WTC11 (cell line): ENCODE measurements around the gene OLFM1. TPM values are rescaled to one million over a fixed set of nuclear protein-coding genes. Genes with fewer than 3 reads are reported as not detected.

ENCODE experiments used
- ATAC-seq: fragments of 200-7000 bp; cut with Tn5 transposase; 2 replicates; pipeline ENCODE4 v1.10.0; 2021; ENCODE audit warnings: mild to moderate bottlenecking, moderate library complexity
- CTCF ChIA-PET: fragments of 300-600 bp; sonication (Branson Sonifier 250); formaldehyde crosslinking; loops from one replicate; lab custom pipeline; 2021; ENCODE audit warnings: antibody characterized with exemption; lab: Charles Lee
- POLR2A ChIA-PET: fragments of 350-600 bp; sonication (Branson Sonifier 250); formaldehyde crosslinking; loops from one replicate; lab custom pipeline; 2021; ENCODE audit warnings: antibody characterized with exemption; lab: Charles Lee
- DNase-seq: peaks from one replicate; pipeline ENCODE4 v3.0.0; 2021; ENCODE audit warnings: low spot score
- H3K27ac Mint-ChIP-seq: 2 replicates; pipeline ENCODE4 v1.8.0; 2021; ENCODE audit warnings: mixed read lengths
- H3K27me3 Mint-ChIP-seq: 2 replicates; pipeline ENCODE4 v1.8.0; 2021; ENCODE audit warnings: low read depth, mild to moderate bottlenecking, moderate library complexity, mixed read lengths
- H3K36me3 Mint-ChIP-seq: 2 replicates; pipeline ENCODE4 v1.8.0; 2021; ENCODE audit warnings: mixed read lengths
- H3K4me1 Mint-ChIP-seq: 2 replicates; pipeline ENCODE4 v1.8.0; 2022; ENCODE audit warnings: mixed read lengths
- H3K4me3 Mint-ChIP-seq: 2 replicates; pipeline ENCODE4 v1.8.0; 2021; ENCODE audit warnings: mild to moderate bottlenecking, moderate library complexity, mixed read lengths
- H3K9me3 Mint-ChIP-seq: 2 replicates; pipeline ENCODE4 v1.8.0; 2021; ENCODE audit warnings: mixed read lengths
- ARID4B ChIP-seq: sonication (generic); formaldehyde crosslinking; IDR thresholded peaks from 2 replicates; pipeline ENCODE4 v1.8.0; 2023; ENCODE audit warnings: missing genetic modification reagents, mild to moderate bottlenecking, borderline replicate concordance
- ATF6 ChIP-seq: sonication (generic); formaldehyde crosslinking; IDR thresholded peaks from 2 replicates; pipeline ENCODE4 v1.8.1; 2023; ENCODE audit warnings: mild to moderate bottlenecking, missing genetic modification reagents
- CBFB ChIP-seq: sonication (generic); formaldehyde crosslinking; IDR thresholded peaks from 2 replicates; pipeline ENCODE4 v1.8.1; 2022; ENCODE audit warnings: mild to moderate bottlenecking, low read depth, missing genetic modification reagents
- CREB1 ChIP-seq: sonication (generic); formaldehyde crosslinking; IDR thresholded peaks from 2 replicates; pipeline ENCODE4 v1.8.0; 2023; ENCODE audit warnings: mild to moderate bottlenecking, missing genetic modification reagents
- E2F1 ChIP-seq: sonication (generic); formaldehyde crosslinking; IDR thresholded peaks from 2 replicates; pipeline ENCODE4 v1.8.0; 2022; ENCODE audit warnings: mild to moderate bottlenecking, missing genetic modification reagents
- ESRRA ChIP-seq: sonication (generic); formaldehyde crosslinking; IDR thresholded peaks from 2 replicates; pipeline ENCODE4 v1.8.1; 2022; ENCODE audit warnings: mild to moderate bottlenecking, missing genetic modification reagents, borderline replicate concordance
- FOXP4 ChIP-seq: sonication (generic); formaldehyde crosslinking; IDR thresholded peaks from 2 replicates; pipeline ENCODE4 v1.8.0; 2022; ENCODE audit warnings: mild to moderate bottlenecking, missing genetic modification reagents
- HMGA2 ChIP-seq: fragments of 250-450 bp; sonication (Bioruptor Pico); IDR thresholded peaks from 2 replicates; pipeline ENCODE4 v1.4.0; 2021; ENCODE audit warnings: mild to moderate bottlenecking, moderate library complexity
- NFATC4 ChIP-seq: fragments of 250-450 bp; sonication (Bioruptor Pico); IDR thresholded peaks from 2 replicates; pipeline ENCODE4 v1.9.0; 2021; ENCODE audit warnings: mild to moderate bottlenecking
- RORB ChIP-seq: fragments of 250-450 bp; sonication (Bioruptor Pico); IDR thresholded peaks from 2 replicates; pipeline ENCODE4 v1.9.0; 2021; ENCODE audit warnings: mild to moderate bottlenecking
- SMAD4 ChIP-seq: sonication (generic); formaldehyde crosslinking; IDR thresholded peaks from 2 replicates; pipeline ENCODE4 v1.8.0; 2022; ENCODE audit warnings: mild to moderate bottlenecking, missing genetic modification reagents
- TP53 ChIP-seq: sonication (generic); formaldehyde crosslinking; IDR thresholded peaks from 2 replicates; pipeline ENCODE4 v1.8.1; 2023; ENCODE audit warnings: mild to moderate bottlenecking, missing genetic modification reagents
- ZNF232 ChIP-seq: sonication (generic); formaldehyde crosslinking; IDR thresholded peaks from 2 replicates; pipeline ENCODE4 v1.8.0; 2022; ENCODE audit warnings: mild to moderate bottlenecking, missing genetic modification reagents
- ZNF281 ChIP-seq: sonication (generic); formaldehyde crosslinking; IDR thresholded peaks from 2 replicates; pipeline ENCODE4 v1.8.0; 2023; ENCODE audit warnings: mild to moderate bottlenecking, missing genetic modification reagents
- ZNF532 ChIP-seq: fragments of 250-450 bp; sonication (Bioruptor Pico); IDR thresholded peaks from 2 replicates; pipeline ENCODE4 v1.9.0; 2021; ENCODE audit warnings: mild to moderate bottlenecking, borderline replicate concordance
- total RNA-seq: library from RNA; stranded (reverse); gene quantifications from 3 replicates; pipeline ENCODE4 v1.2.3, GENCODE V29; 2021
- TF ChIP-seq, protein P1 (sequence below): sonication (generic); formaldehyde crosslinking; IDR thresholded peaks from 2 replicates; pipeline ENCODE4 v1.8.1; 2023; ENCODE audit warnings: mild to moderate bottlenecking, missing genetic modification reagents, moderate library complexity
- TF ChIP-seq, protein P2 (sequence below): fragments of 250-450 bp; sonication (Bioruptor Pico); IDR thresholded peaks from 2 replicates; pipeline ENCODE4 v1.9.0; 2021; ENCODE audit warnings: mild to moderate bottlenecking

The OLFM1 gene
- total RNA-seq, 1 experiment from 2014 or later = 37.6 TPM

DNA sequence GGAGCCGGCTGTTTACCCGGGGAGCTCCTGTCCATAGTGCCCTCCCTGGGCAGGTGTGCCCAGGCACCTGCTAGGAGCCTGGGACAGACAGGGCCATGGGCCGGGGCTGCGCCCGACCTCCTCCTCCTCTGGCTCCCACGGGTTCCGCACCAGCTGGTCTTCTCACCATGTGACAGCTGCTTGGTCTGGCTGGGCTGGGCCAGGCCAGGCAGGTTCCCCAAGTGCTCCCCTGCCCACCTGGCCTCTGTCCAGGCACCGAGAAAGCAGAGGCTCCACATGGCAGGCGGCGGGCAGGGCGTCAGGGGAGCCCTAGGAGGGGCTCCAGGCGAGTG lies 60.0 kb downstream of the OLFM1 start:
- Mint-ChIP-seq H3K27ac (no peak overlapping the region), H3K9me3 (peaks cover 22% of the 10 kb centered on the region), H3K4me3 (no peak overlapping the region), H3K27me3 (no peaks in the 10 kb centered on the region; the same call in 1 of the 2 replicates), H3K36me3 (peaks cover 9% of the 10 kb centered on the region), H3K4me1 (peaks cover 7% of the 10 kb centered on the region)
- ChIA-PET CTCF (interaction anchor here (1.0 kb wide), 1 partner anchor 11 kb away, joined by 3 read pairs; no protein-coding TSS in a partner anchor), POLR2A (no interaction called here)
- DNase-seq (no peak), ATAC-seq (no peak)
- no peak for TF ChIP-seq RORB (CRISPR knock-in tag)
- TF ChIP-seq CREB1 (CRISPR knock-in tag) = no peak
- TF ChIP-seq FOXP4 = no peak
- TF ChIP-seq ESRRA (CRISPR knock-in tag) = no peak
- no peak for TF ChIP-seq ZNF281 (CRISPR knock-in tag)
- TF ChIP-seq, protein P1, sequence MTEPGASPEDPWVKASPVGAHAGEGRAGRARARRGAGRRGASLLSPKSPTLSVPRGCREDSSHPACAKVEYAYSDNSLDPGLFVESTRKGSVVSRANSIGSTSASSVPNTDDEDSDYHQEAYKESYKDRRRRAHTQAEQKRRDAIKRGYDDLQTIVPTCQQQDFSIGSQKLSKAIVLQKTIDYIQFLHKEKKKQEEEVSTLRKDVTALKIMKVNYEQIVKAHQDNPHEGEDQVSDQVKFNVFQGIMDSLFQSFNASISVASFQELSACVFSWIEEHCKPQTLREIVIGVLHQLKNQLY = no peak
- TF ChIP-seq ATF6 (CRISPR knock-in tag) = no peak
- TF ChIP-seq HMGA2 (CRISPR knock-in tag) = no peak
- TF ChIP-seq TP53 (CRISPR knock-in tag) = no peak
- no peak for TF ChIP-seq CBFB (CRISPR knock-in tag)
- TF ChIP-seq, protein P2, sequence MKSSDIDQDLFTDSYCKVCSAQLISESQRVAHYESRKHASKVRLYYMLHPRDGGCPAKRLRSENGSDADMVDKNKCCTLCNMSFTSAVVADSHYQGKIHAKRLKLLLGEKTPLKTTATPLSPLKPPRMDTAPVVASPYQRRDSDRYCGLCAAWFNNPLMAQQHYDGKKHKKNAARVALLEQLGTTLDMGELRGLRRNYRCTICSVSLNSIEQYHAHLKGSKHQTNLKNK (CRISPR knock-in tag) = no peak
- TF ChIP-seq E2F1 (CRISPR knock-in tag) = no peak

DNA sequence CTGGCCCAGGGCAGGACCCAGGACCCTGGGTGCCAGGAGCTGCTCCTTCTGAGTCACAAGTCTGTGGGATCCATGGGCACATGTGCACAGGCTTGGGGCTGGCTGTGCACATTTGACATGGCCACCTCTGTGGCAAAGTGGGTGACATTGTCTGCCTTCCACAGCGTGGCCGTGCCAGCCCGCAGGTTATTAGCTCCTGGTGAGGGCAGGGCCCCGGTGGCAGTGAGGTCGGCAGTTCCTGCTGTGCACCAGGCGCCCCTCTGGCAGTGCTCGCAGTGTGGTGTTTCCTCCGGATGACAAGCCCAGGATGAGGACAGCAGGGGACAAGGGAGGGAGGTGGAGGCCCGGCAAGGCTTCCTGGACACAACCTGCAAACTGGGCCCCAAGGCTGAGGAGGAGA lies 60.5 kb downstream of the OLFM1 start:
- CTCF ChIA-PET = no interaction called here
- Mint-ChIP-seq H3K27ac (no peak overlapping the region), H3K36me3 (peaks cover 9% of the 10 kb centered on the region), H3K4me1 (peaks cover 12% of the 10 kb centered on the region), H3K27me3 (no peaks in the 10 kb centered on the region; the same call in 1 of the 2 replicates), H3K9me3 (peaks cover 22% of the 10 kb centered on the region), H3K4me3 (no peak overlapping the region)
- ATAC-seq (no peak), DNase-seq (no peak)
- POLR2A ChIA-PET = no interaction called here
- TF ChIP-seq ZNF532 (CRISPR knock-in tag) = no peak
- TF ChIP-seq NFATC4 = no peak
- no peak for TF ChIP-seq SMAD4
- no peak for TF ChIP-seq ZNF232 (CRISPR knock-in tag)
- no peak for TF ChIP-seq ARID4B (CRISPR knock-in tag)
